ENCODE results near the gene BST2. TPM values are rescaled to one million over a fixed set of nuclear protein-coding genes. Genes with fewer than 3 reads are reported as not detected.
A peak's percentile ranks its signal among the peaks of the same experiment; 100 is the strongest.

BST2 gene
- total RNA-seq, 1 experiment from 2014 or later: 24.8 TPM

DNA sequence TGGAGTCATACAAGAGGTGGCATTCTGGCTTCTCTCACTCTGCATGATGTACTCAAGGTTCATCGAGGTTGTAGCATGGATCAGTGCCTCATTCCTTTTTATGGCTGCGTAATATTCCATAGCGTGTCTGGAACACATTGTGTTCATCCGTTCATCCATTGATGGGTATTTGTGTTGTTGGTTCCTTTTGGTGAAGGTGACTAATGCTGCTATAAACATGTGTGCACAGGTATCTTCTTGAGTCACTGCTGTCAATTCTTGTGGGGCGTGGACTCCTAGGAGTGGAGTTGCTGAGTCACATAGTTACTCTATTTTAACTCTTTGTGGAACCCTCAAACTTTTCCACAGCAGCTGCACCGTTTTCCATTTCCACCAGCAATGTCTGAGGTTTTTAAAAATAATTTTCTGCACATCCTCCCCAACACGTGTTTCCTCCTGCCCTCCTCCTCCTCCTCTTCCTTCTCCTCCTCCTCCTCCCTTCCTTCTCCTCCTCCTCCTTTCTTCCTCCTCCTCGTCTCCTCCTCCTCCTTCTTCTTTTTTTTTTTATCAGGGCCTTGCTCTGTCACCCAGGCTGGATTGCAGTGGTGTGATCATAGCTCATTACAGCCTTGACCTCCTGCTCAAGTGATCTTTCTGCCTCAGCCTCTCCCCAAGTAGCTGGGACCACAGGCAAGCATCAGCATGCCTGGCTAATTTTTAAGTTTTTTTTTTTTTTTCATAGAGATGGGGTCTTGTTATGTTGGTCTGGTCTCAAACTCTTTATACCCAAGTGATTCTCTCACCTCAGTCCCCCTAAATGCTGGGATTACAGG, 45.0 kb upstream of the BST2 start:
- ChIA-PET POLR2A (interaction anchor here (0.6 to 1.6 kb wide), 10 partner anchors 11 to 409 kb away, joined by 3 to 7 read pairs (median 4); partner anchors contain the start of genes MVB12A, PGLS and RPL18A), CTCF (interaction anchor here (0.6 to 1.3 kb wide), 5 partner anchors 10 to 147 kb away, joined by 3 to 5 read pairs (median 3); no protein-coding TSS in a partner anchor)
- Mint-ChIP-seq H3K27ac (ENCODE audit: low read depth, unreplicated experiment) (peak overlapping the region; percentile 14), H3K4me3 (ENCODE audit: unreplicated experiment) (no peak overlapping the region), H3K36me3 (ENCODE audit: insufficient read depth, unreplicated experiment) (no peaks in the 10 kb centered on the region), H3K9me3 (ENCODE audit: unreplicated experiment) (no peaks in the 10 kb centered on the region), H3K27me3 (ENCODE audit: insufficient read depth, unreplicated experiment) (no peaks in the 10 kb centered on the region), H3K4me1 (ENCODE audit: insufficient read depth, unreplicated experiment) (peaks cover 5% of the 10 kb centered on the region)
- BruUV-seq (replicated peaks): no TSS peak
- intact Hi-C loops (cut with micrococcal nuclease): loop anchor here (1.0 kb wide), 1 partner anchor 31 kb away; no protein-coding TSS in a partner anchor
- peak; percentile 94 for DNase-seq (ENCODE audit: unreplicated experiment)
- TF ChIP-seq, protein P1, sequence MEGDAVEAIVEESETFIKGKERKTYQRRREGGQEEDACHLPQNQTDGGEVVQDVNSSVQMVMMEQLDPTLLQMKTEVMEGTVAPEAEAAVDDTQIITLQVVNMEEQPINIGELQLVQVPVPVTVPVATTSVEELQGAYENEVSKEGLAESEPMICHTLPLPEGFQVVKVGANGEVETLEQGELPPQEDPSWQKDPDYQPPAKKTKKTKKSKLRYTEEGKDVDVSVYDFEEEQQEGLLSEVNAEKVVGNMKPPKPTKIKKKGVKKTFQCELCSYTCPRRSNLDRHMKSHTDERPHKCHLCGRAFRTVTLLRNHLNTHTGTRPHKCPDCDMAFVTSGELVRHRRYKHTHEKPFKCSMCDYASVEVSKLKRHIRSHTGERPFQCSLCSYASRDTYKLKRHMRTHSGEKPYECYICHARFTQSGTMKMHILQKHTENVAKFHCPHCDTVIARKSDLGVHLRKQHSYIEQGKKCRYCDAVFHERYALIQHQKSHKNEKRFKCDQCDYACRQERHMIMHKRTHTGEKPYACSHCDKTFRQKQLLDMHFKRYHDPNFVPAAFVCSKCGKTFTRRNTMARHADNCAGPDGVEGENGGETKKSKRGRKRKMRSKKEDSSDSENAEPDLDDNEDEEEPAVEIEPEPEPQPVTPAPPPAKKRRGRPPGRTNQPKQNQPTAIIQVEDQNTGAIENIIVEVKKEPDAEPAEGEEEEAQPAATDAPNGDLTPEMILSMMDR (IDR thresholded peaks at IDR 0.05; ENCODE audit: unreplicated experiment): no peak

DNA sequence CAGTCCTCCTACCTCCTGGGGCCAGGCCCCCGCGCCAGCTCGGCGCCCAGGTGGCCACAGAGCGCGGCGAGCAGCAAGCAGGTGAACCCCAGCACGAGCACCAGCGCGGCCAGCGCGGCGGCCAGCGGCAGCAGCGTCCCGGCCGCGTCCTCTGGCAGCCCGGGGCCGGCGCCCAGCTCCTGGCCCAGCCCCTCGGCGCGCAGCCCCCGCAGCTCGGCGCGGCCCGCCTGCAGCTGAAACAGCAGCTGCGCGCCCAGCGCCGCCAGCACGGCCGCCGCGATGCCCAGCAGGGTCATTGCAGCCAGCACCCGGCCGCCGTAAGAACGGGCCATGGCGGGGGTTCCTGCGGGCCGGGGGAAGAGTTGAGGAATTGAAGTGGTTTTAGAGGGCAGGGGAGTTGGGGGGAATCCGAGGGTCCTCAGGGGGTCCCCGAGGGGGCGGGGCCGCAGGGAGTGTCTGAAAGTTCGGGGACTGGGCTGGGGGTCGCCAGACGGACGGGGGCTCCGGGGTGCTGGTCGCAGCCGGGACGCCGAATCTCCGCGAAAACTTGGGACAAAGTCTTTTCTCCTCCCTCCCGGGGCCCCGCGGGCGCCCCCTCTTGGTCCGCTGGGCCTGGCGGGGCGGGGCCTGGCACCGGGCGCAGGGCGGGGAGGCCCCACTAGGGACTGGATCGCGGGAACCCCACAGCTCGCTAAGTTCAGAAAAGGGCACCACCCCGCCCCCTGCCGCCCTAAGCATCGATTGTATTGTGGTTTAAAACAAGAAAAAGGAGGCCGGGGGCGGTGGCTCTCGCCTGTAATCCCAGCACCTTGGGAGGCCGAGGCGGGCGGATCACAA, 42.9 kb upstream of the BST2 start, which contains the start of gene TMEM221:
TSS of gene TMEM221 (minus strand) at position 538 of the 837 bp plus-strand sequence. CDS start at position 332, 206 bp downstream.
- ChIA-PET POLR2A (no interaction called here), CTCF (interaction anchor here (0.7 kb wide), 2 partner anchors 9 to 886 kb away, joined by 3 to 4 read pairs; no protein-coding TSS in a partner anchor)
- intact Hi-C loops (cut with micrococcal nuclease): no loop called here
- no peaks in the 10 kb centered on the region for H3K9me3 Mint-ChIP-seq (ENCODE audit: unreplicated experiment)
- DNase-seq (ENCODE audit: unreplicated experiment): no peak
- H3K4me1 Mint-ChIP-seq (ENCODE audit: insufficient read depth, unreplicated experiment): peaks cover 5% of the 10 kb centered on the region
- no peak within 1 kb of the TSS for H3K27ac Mint-ChIP-seq (ENCODE audit: low read depth, unreplicated experiment)
- H3K36me3 Mint-ChIP-seq (ENCODE audit: insufficient read depth, unreplicated experiment): no peaks in the 10 kb centered on the region
- no peak within 1 kb of the TSS for H3K4me3 Mint-ChIP-seq (ENCODE audit: unreplicated experiment)
- H3K27me3 Mint-ChIP-seq (ENCODE audit: insufficient read depth, unreplicated experiment): no peaks in the 10 kb centered on the region
- TF ChIP-seq, protein P1 (IDR thresholded peaks at IDR 0.05; ENCODE audit: unreplicated experiment): peak; percentile 14
- no TSS peak for BruUV-seq (replicated peaks)

DNA sequence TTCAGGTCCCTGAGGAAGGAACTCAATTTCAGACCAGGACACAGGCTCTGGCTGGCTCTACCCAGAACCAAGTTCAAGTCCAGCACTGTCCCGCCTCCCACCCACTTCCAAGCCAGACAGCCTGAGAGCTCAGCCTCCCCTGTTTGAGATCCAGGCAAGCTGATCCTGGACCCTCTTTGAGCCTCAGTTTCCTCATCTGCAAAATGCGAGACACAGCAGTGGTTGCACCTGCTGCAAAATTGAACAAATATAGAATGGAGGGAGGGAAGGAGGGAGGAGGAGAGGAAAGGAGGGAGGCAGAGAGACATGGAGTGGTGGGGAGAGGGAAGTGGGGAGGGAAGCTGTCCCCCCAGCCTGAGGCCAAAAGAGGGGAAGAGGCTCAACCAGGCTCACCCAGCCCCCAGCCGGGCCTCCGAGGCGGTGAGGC, 42.3 kb upstream of the BST2 start:
- H3K27ac Mint-ChIP-seq (ENCODE audit: low read depth, unreplicated experiment): no peak overlapping the region
- H3K4me3 Mint-ChIP-seq (ENCODE audit: unreplicated experiment): no peak overlapping the region
- TF ChIP-seq, protein P1 (IDR thresholded peaks at IDR 0.05; ENCODE audit: unreplicated experiment): no peak
- no peak for DNase-seq (ENCODE audit: unreplicated experiment)
- H3K9me3 Mint-ChIP-seq (ENCODE audit: unreplicated experiment): no peaks in the 10 kb centered on the region
- H3K36me3 Mint-ChIP-seq (ENCODE audit: insufficient read depth, unreplicated experiment): no peaks in the 10 kb centered on the region
- H3K4me1 Mint-ChIP-seq (ENCODE audit: insufficient read depth, unreplicated experiment): peaks cover 5% of the 10 kb centered on the region
- no peaks in the 10 kb centered on the region for H3K27me3 Mint-ChIP-seq (ENCODE audit: insufficient read depth, unreplicated experiment)
- intact Hi-C loops (cut with micrococcal nuclease): no loop called here
- CTCF ChIA-PET: no interaction called here
- no TSS peak for BruUV-seq (replicated peaks)
- POLR2A ChIA-PET: interaction anchor here (0.7 kb wide), 1 partner anchor 27 kb away, joined by 3 read pairs; no protein-coding TSS in a partner anchor

Measured in MCF 10A (cell line).